Activated CD4-positive, alpha-beta T cell treated with anti-CD3 and anti-CD28 coated beads for 36 hours (primary cell): ENCODE measurements around the gene IRAK1. TPM values are rescaled to one million over a fixed set of nuclear protein-coding genes. Genes with fewer than 3 reads are reported as not detected.
"Not testable (repeated sequence)": the region's sequence is repeated elsewhere in the genome, so short reads cannot be mapped to it uniquely, and the experiment has no call there.

Experiments used
- ATAC-seq: fragments of 200-7000 bp; cut with Tn5 transposase; one replicate; pipeline ENCODE4 v1.10.0; 2021; ENCODE audit warnings: mild to moderate bottlenecking, moderate library complexity
- CTCF ChIA-PET: fragments of 350-600 bp; sonication (Branson Sonifier 250); formaldehyde crosslinking; loops from one replicate; lab custom pipeline; 2021; ENCODE audit warnings: antibody characterized with exemption; lab: Charles Lee
- POLR2A ChIA-PET: fragments of 350-600 bp; sonication (Branson Sonifier 250); formaldehyde crosslinking; loops from one replicate; lab custom pipeline; 2021; ENCODE audit warnings: antibody characterized with exemption, inconsistent platforms; lab: Charles Lee
- DNase-seq: peaks from one replicate; pipeline ENCODE4 v3.0.0-alpha.2; 2020
- H3K27ac Mint-ChIP-seq: one replicate; pipeline ENCODE4 v1.8.0; 2021; ENCODE audit warnings: mixed read lengths
- H3K27me3 Mint-ChIP-seq: one replicate; pipeline ENCODE4 v1.8.0; 2021; ENCODE audit warnings: mixed read lengths
- H3K36me3 Mint-ChIP-seq: one replicate; pipeline ENCODE4 v1.8.0; 2021; ENCODE audit warnings: low read depth, mixed read lengths
- H3K4me1 Mint-ChIP-seq: one replicate; pipeline ENCODE4 v1.8.0; 2021; ENCODE audit warnings: mixed read lengths
- H3K4me3 Mint-ChIP-seq: one replicate; pipeline ENCODE4 v1.8.0; 2021; ENCODE audit warnings: mild to moderate bottlenecking, moderate library complexity, mixed read lengths
- H3K9me3 Mint-ChIP-seq: one replicate; pipeline ENCODE4 v1.8.0; 2021; ENCODE audit warnings: low read depth, mixed read lengths
- intact Hi-C, 2 experiments: fragments of 100-400 bp; cut with DNase I in 1 of 2; cut with micrococcal nuclease in 1 of 2; formaldehyde crosslinking; loops; one replicate each; pipeline versions ENCODE4 v1.14.2 to v1.15.1; 2022 to 2024; cut with DNase I, micrococcal nuclease
- total RNA-seq, 2 experiments: library from RNA; stranded (reverse); gene quantifications; one replicate each; pipeline ENCODE4 v1.2.3, GENCODE V29; 2021

The IRAK1 gene
- total RNA-seq, 2 experiments from 2014 or later = 84.3 to 93.6 TPM

- H3K27me3 Mint-ChIP-seq = no peaks in the 10 kb centered on the region
- H3K27ac Mint-ChIP-seq = no peak overlapping the region
- H3K4me1 Mint-ChIP-seq = peaks cover 17% of the 10 kb centered on the region
- CTCF ChIA-PET = no interaction called here
- DNase-seq (no peak), ATAC-seq (no peak)
- H3K9me3 Mint-ChIP-seq = no peaks in the 10 kb centered on the region
- no peaks in the 10 kb centered on the region for H3K36me3 Mint-ChIP-seq
- no peak overlapping the region for H3K4me3 Mint-ChIP-seq
- intact Hi-C loops = no loop called here
- POLR2A ChIA-PET = interaction anchor here (0.7 kb wide), 1 partner anchor 48 kb away, joined by 5 read pairs; no protein-coding TSS in a partner anchor
Observed at GRCh38 chrX:153992180-153992579, 27.5 kb downstream of the IRAK1 start.

- intact Hi-C loops = no loop called here
- DNase-seq = no peak
- ChIA-PET POLR2A (no interaction called here), CTCF (no interaction called here)
- no peaks in the 10 kb centered on the region for H3K9me3 Mint-ChIP-seq
- no peaks in the 10 kb centered on the region for H3K36me3 Mint-ChIP-seq
- ATAC-seq = no peak
- no peak overlapping the region for H3K27ac Mint-ChIP-seq
- H3K4me1 Mint-ChIP-seq = peaks cover 17% of the 10 kb centered on the region
- no peaks in the 10 kb centered on the region for H3K27me3 Mint-ChIP-seq
- no peak overlapping the region for H3K4me3 Mint-ChIP-seq
Observed at GRCh38 chrX:153991013-153991580, 28.6 kb downstream of the IRAK1 start.

- Mint-ChIP-seq H3K9me3 (no peaks in the 10 kb centered on the region), H3K4me1 (peaks cover 17% of the 10 kb centered on the region), H3K27ac (peak overlapping the region; percentile 43), H3K36me3 (no peaks in the 10 kb centered on the region), H3K27me3 (no peaks in the 10 kb centered on the region), H3K4me3 (peak overlapping the region; percentile 17)
- ChIA-PET POLR2A (no interaction called here), CTCF (interaction anchor here (0.9 to 1.1 kb wide), 3 partner anchors 11 to 55 kb away, joined by 3 to 6 read pairs (median 3); partner anchors contain the start of gene NAA10)
- intact Hi-C loops = no loop called here
- peak; percentile 44 for DNase-seq
- no peak for ATAC-seq
Observed at GRCh38 chrX:153989973-153990655, 29.6 kb downstream of the IRAK1 start.

- DNase-seq (no peak), ATAC-seq (no peak)
- intact Hi-C loops = no loop called here
- Mint-ChIP-seq H3K36me3 (no peaks in the 10 kb centered on the region), H3K4me1 (peaks cover 32% of the 10 kb centered on the region), H3K27me3 (no peaks in the 10 kb centered on the region), H3K4me3 (no peak overlapping the region), H3K27ac (no peak overlapping the region), H3K9me3 (no peaks in the 10 kb centered on the region)
- CTCF ChIA-PET = no interaction called here
- POLR2A ChIA-PET = no interaction called here
Observed at GRCh38 chrX:153988493-153988892, 31.2 kb downstream of the IRAK1 start.

- DNase-seq = peak; percentile 80
- peaks cover 7% of the 10 kb centered on the region for H3K36me3 Mint-ChIP-seq
- ChIA-PET CTCF (interaction anchor here (0.5 to 0.8 kb wide), 2 partner anchors 11 to 152 kb away, joined by 3 to 5 read pairs; no protein-coding TSS in a partner anchor), POLR2A (interaction anchor here (1.0 kb wide), 1 partner anchor 11 kb away, joined by 3 read pairs; no protein-coding TSS in a partner anchor)
- H3K4me3 Mint-ChIP-seq = peak overlapping the region; percentile 78
- intact Hi-C loops = loop anchor here in 1 of 2 experiments (1.0 to 2.0 kb wide), 2 partner anchors 12 to 34 kb away; partner anchors contain the start of genes IRAK1 and TMEM187
- H3K9me3 Mint-ChIP-seq = no peaks in the 10 kb centered on the region
- H3K4me1 Mint-ChIP-seq = peaks cover 49% of the 10 kb centered on the region
- H3K27ac Mint-ChIP-seq = peak overlapping the region; percentile 99
- ATAC-seq = peak; percentile 64
- H3K27me3 Mint-ChIP-seq = no peaks in the 10 kb centered on the region
Observed at GRCh38 chrX:153984351-153985178, 35.1 kb downstream of the IRAK1 start.

GRCh38 chrX:153983321-153983801 lies 36.3 kb downstream of the IRAK1 start:
- peak overlapping the region; percentile 70 for H3K27ac Mint-ChIP-seq
- ATAC-seq (no peak), DNase-seq (peak; percentile 45)
- no peaks in the 10 kb centered on the region for H3K27me3 Mint-ChIP-seq
- H3K4me1 Mint-ChIP-seq = peaks cover 45% of the 10 kb centered on the region
- no peaks in the 10 kb centered on the region for H3K9me3 Mint-ChIP-seq
- intact Hi-C loops = no loop called here
- H3K4me3 Mint-ChIP-seq = no peak overlapping the region
- peaks cover 7% of the 10 kb centered on the region for H3K36me3 Mint-ChIP-seq
- ChIA-PET POLR2A (no interaction called here), CTCF (no interaction called here)

- Mint-ChIP-seq H3K4me1 (peaks cover 45% of the 10 kb centered on the region), H3K9me3 (no peaks in the 10 kb centered on the region), H3K27me3 (no peaks in the 10 kb centered on the region), H3K36me3 (peaks cover 7% of the 10 kb centered on the region), H3K4me3 (peak overlapping the region; percentile 62), H3K27ac (peak overlapping the region; percentile 96)
- intact Hi-C loops = no loop called here
- ChIA-PET POLR2A (interaction anchor here (0.6 to 0.8 kb wide), 2 partner anchors 56 to 392 kb away, joined by 4 read pairs; partner anchors contain the start of gene ARHGAP4), CTCF (interaction anchor here (0.6 to 1.3 kb wide), 4 partner anchors 21 to 346 kb away, joined by 3 read pairs; no protein-coding TSS in a partner anchor)
- DNase-seq (peak; percentile 82), ATAC-seq (peak; percentile 43)
Observed at GRCh38 chrX:153981771-153982533, 37.8 kb downstream of the IRAK1 start.

GRCh38 chrX:153981231-153981630 lies 38.5 kb downstream of the IRAK1 start:
- no peaks in the 10 kb centered on the region for H3K27me3 Mint-ChIP-seq
- H3K4me1 Mint-ChIP-seq = peaks cover 45% of the 10 kb centered on the region
- peaks cover 7% of the 10 kb centered on the region for H3K36me3 Mint-ChIP-seq
- H3K4me3 Mint-ChIP-seq = peak overlapping the region; percentile 62
- intact Hi-C loops = no loop called here
- CTCF ChIA-PET = interaction anchor here (0.6 to 1.3 kb wide), 4 partner anchors 22 to 346 kb away, joined by 3 read pairs; no protein-coding TSS in a partner anchor
- peak overlapping the region; percentile 96 for H3K27ac Mint-ChIP-seq
- no peaks in the 10 kb centered on the region for H3K9me3 Mint-ChIP-seq
- POLR2A ChIA-PET = interaction anchor here (0.6 to 0.8 kb wide), 2 partner anchors 56 to 392 kb away, joined by 4 read pairs; partner anchors contain the start of gene ARHGAP4
- DNase-seq (no peak), ATAC-seq (no peak)

GRCh38 chrX:153980394-153980793 lies 39.3 kb downstream of the IRAK1 start:
- peak overlapping the region; percentile 62 for H3K4me3 Mint-ChIP-seq
- H3K27me3 Mint-ChIP-seq, intact Hi-C loops, H3K9me3 Mint-ChIP-seq, H3K36me3 Mint-ChIP-seq: not testable (repeated sequence)
- DNase-seq = peak; percentile 50
- peak; percentile 54 for ATAC-seq
- ChIA-PET POLR2A (interaction anchor here (0.6 kb wide), 1 partner anchor 120 kb away, joined by 3 read pairs; no protein-coding TSS in a partner anchor), CTCF (interaction anchor here (0.6 kb wide), 1 partner anchor 166 kb away, joined by 3 read pairs; no protein-coding TSS in a partner anchor)
- H3K27ac Mint-ChIP-seq = peak overlapping the region; percentile 96
- peaks cover 48% of the 10 kb centered on the region for H3K4me1 Mint-ChIP-seq

GRCh38 chrX:153974726-153975286 lies 44.9 kb downstream of the IRAK1 start:
- DNase-seq (no peak), ATAC-seq (no peak)
- H3K4me1 Mint-ChIP-seq = peaks cover 16% of the 10 kb centered on the region
- intact Hi-C loops = loop anchor here (5.0 to 10.0 kb wide), 4 partner anchors 47 to 787 kb away; partner anchors contain the start of genes ATP6AP1 (in 1 of the 2), DKC1 (in 1 of the 2), EMD (in 1 of the 2) and FLNA (in 1 of the 2)
- H3K9me3 Mint-ChIP-seq = no peaks in the 10 kb centered on the region
- ChIA-PET CTCF (interaction anchor here (0.6 kb wide), 1 partner anchor 566 kb away, joined by 3 read pairs; no protein-coding TSS in a partner anchor), POLR2A (no interaction called here)
- H3K27me3 Mint-ChIP-seq = no peaks in the 10 kb centered on the region
- H3K4me3 Mint-ChIP-seq = peak overlapping the region; percentile 88
- H3K27ac Mint-ChIP-seq = peak overlapping the region; percentile 97
- H3K36me3 Mint-ChIP-seq = peaks cover 8% of the 10 kb centered on the region
